ENCODE measurements around the gene PIBF1.

DNA sequence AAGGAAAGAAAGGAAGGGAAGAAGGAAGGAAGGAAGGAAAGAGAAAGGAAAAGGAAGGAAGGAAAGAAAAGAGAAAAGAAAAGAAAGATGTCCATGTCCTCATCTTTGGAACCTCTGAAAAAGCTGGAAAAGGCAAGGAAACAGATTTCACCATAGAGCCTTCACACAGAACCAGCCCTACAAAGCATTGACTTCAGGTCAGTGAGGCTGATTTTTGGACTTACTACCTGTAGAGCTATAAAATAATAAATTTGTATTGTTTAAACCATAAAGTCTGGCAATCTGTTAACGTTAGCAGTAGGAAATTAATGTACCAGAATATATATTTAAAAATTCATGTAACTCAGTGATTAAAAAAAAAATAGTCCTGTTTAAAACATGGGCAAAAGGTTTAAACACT lies 130.0 kb downstream of the PIBF1 start:
- TF ChIP-seq, protein P1, sequence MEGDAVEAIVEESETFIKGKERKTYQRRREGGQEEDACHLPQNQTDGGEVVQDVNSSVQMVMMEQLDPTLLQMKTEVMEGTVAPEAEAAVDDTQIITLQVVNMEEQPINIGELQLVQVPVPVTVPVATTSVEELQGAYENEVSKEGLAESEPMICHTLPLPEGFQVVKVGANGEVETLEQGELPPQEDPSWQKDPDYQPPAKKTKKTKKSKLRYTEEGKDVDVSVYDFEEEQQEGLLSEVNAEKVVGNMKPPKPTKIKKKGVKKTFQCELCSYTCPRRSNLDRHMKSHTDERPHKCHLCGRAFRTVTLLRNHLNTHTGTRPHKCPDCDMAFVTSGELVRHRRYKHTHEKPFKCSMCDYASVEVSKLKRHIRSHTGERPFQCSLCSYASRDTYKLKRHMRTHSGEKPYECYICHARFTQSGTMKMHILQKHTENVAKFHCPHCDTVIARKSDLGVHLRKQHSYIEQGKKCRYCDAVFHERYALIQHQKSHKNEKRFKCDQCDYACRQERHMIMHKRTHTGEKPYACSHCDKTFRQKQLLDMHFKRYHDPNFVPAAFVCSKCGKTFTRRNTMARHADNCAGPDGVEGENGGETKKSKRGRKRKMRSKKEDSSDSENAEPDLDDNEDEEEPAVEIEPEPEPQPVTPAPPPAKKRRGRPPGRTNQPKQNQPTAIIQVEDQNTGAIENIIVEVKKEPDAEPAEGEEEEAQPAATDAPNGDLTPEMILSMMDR (IDR thresholded peaks at IDR 0.05): no peak
- no peak for TF ChIP-seq POLR2A (IDR thresholded peaks at IDR 0.05)
